ENCODE data around the gene PALS2. TPM values are rescaled to one million over a fixed set of nuclear protein-coding genes. Genes with fewer than 3 reads are reported as not detected.

Gene PALS2
- 10 to 100 TPM; 17.8 to 32.6 (median 29.2) TPM for total RNA-seq

GRCh38 chr7:24572997-24573553, at the start of gene PALS2:
Gene PALS2, plus strand, starts transcription at chr7:24573452. Its CDS starts 50,216 bp downstream, at chr7:24623668.
- H3K36me3 ChIP-seq = no peaks in the 10 kb centered on the region
- H3K9me3 ChIP-seq = no peaks in the 10 kb centered on the region
- no peaks in the 10 kb centered on the region for H3K4me1 ChIP-seq
- peak; percentile 34 to 55 for DNase-seq (ENCODE audit: low spot score in 2 of 2)
- intact Hi-C loops (cut with DNase I; ENCODE audit: low total_unique reads) = no loop called here
- TF ChIP-seq POLR2A (IDR thresholded peaks at IDR 0.05) (no peak), POLR2AphosphoS5 (IDR thresholded peaks at IDR 0.05) (no peak), CTCF (IDR thresholded peaks at IDR 0.05) (no peak)
- H3K27me3 ChIP-seq = no peaks in the 10 kb centered on the region
- peak within 1 kb of the TSS; percentile 72 to 80 (median 76) for H3K4me3 ChIP-seq
- peak within 1 kb of the TSS; percentile 76 to 84 for H3K27ac ChIP-seq

- no peaks in the 10 kb centered on the region for H3K9me3 ChIP-seq
- no peaks in the 10 kb centered on the region for H3K27me3 ChIP-seq
- no peak for TF ChIP-seq CTCF (IDR thresholded peaks at IDR 0.05)
- TF ChIP-seq POLR2A (IDR thresholded peaks at IDR 0.05) = no peak
- TF ChIP-seq POLR2AphosphoS5 (IDR thresholded peaks at IDR 0.05) = no peak
- H3K4me1 ChIP-seq = no peaks in the 10 kb centered on the region
- H3K4me3 ChIP-seq = no peak overlapping the region
- DNase-seq (ENCODE audit: low spot score in 2 of 2) = no peak
- H3K27ac ChIP-seq = no peak overlapping the region
- intact Hi-C loops (cut with DNase I; ENCODE audit: low total_unique reads) = no loop called here
- H3K36me3 ChIP-seq = no peaks in the 10 kb centered on the region
These were observed 42.0 kb upstream of the PALS2 start for GRCh38 chr7:24531255-24531654.

GRCh38 chr7:24536682-24537081, 36.6 kb upstream of the PALS2 start:
- no peak for DNase-seq (ENCODE audit: low spot score in 2 of 2)
- intact Hi-C loops (cut with DNase I; ENCODE audit: low total_unique reads) = no loop called here
- no peak overlapping the region for H3K27ac ChIP-seq
- no peaks in the 10 kb centered on the region for H3K36me3 ChIP-seq
- no peak overlapping the region for H3K4me3 ChIP-seq
- no peak for TF ChIP-seq POLR2A (IDR thresholded peaks at IDR 0.05)
- TF ChIP-seq POLR2AphosphoS5 (IDR thresholded peaks at IDR 0.05) = no peak
- no peak for TF ChIP-seq CTCF (IDR thresholded peaks at IDR 0.05)
- H3K4me1 ChIP-seq = no peaks in the 10 kb centered on the region
- H3K9me3 ChIP-seq = no peaks in the 10 kb centered on the region
- H3K27me3 ChIP-seq = no peaks in the 10 kb centered on the region

- intact Hi-C loops (cut with DNase I; ENCODE audit: low total_unique reads) = no loop called here
- H3K27me3 ChIP-seq = peaks cover 0 to 5% of the 10 kb centered on the region in 2 donors
- no peak overlapping the region for H3K27ac ChIP-seq
- H3K9me3 ChIP-seq = no peaks in the 10 kb centered on the region
- no peak for DNase-seq (ENCODE audit: low spot score in 2 of 2)
- H3K36me3 ChIP-seq = no peaks in the 10 kb centered on the region
- no peak overlapping the region for H3K4me3 ChIP-seq
- TF ChIP-seq POLR2AphosphoS5 (IDR thresholded peaks at IDR 0.05) (no peak), CTCF (IDR thresholded peaks at IDR 0.05) (no peak), POLR2A (IDR thresholded peaks at IDR 0.05) (no peak)
- H3K4me1 ChIP-seq = no peaks in the 10 kb centered on the region
These were observed 32.3 kb upstream of the PALS2 start for GRCh38 chr7:24540956-24541355.

- no peak overlapping the region for H3K4me3 ChIP-seq
- no peak overlapping the region for H3K27ac ChIP-seq
- H3K27me3 ChIP-seq = peaks cover 0 to 5% of the 10 kb centered on the region in 2 donors
- DNase-seq (ENCODE audit: low spot score in 2 of 2) = no peak
- no peaks in the 10 kb centered on the region for H3K9me3 ChIP-seq
- TF ChIP-seq CTCF (IDR thresholded peaks at IDR 0.05) (no peak), POLR2A (IDR thresholded peaks at IDR 0.05) (no peak), POLR2AphosphoS5 (IDR thresholded peaks at IDR 0.05) (no peak)
- intact Hi-C loops (cut with DNase I; ENCODE audit: low total_unique reads) = no loop called here
- H3K36me3 ChIP-seq = no peaks in the 10 kb centered on the region
- no peaks in the 10 kb centered on the region for H3K4me1 ChIP-seq
These were observed 28.0 kb upstream of the PALS2 start for GRCh38 chr7:24545215-24545614.
